ENCODE measurements around the gene KCNK10.
A peak's percentile ranks its signal among the peaks of the same experiment; 100 is the strongest.

KCNK10 gene

DNA sequence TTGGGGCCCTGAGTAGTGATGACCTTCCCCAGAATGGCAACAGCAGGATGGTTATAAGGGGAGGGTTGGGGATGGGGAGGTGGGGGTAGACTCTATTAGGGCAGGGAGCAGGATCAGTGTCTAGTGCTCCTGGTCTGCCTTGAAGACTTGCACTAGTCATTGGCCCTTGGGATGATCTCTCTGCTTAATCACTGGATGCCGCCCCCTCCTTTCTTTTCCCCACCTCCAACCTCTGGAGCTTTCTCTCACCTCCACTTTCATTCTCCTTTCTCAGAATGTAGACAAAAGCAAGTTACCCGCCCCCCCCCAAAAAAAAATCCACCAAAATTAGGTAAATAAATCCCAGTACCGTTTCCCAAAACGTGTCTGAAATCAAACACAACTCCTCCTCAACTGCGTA is 2.8 kb upstream of the KCNK10 start:
- Mint-ChIP-seq H3K27me3 (peaks cover 44% of the 10 kb centered on the region), H3K27ac (no peak overlapping the region), H3K4me1 (peaks cover 5% of the 10 kb centered on the region), H3K36me3 (no peaks in the 10 kb centered on the region), H3K9me3 (no peaks in the 10 kb centered on the region), H3K4me3 (no peak overlapping the region)

DNA sequence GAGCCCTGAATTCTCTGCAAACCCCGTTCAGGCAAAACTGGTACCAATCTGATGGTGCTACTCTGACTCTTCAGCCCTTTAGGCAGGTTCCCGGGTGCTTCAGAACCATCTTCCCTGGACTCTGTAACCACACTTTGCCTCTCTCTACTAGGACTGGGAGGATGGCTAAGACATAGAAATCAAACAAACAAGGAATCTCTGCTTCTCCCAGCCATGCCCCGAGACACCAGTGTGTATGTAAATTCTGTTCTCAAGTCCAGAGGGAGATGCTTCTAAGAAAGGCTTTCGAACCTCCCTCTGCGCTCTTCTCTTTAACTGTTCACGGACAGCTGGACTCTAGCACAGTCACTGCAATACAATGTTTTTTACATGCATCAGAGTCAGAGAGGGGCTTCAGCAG is 1.9 kb upstream of the KCNK10 start:
- no peaks in the 10 kb centered on the region for H3K9me3 Mint-ChIP-seq
- H3K27ac Mint-ChIP-seq, result no peak overlapping the region
- no peaks in the 10 kb centered on the region for H3K36me3 Mint-ChIP-seq
- peaks cover 5% of the 10 kb centered on the region for H3K4me1 Mint-ChIP-seq
- H3K27me3 Mint-ChIP-seq, result peaks cover 42% of the 10 kb centered on the region
- no peak overlapping the region for H3K4me3 Mint-ChIP-seq

DNA sequence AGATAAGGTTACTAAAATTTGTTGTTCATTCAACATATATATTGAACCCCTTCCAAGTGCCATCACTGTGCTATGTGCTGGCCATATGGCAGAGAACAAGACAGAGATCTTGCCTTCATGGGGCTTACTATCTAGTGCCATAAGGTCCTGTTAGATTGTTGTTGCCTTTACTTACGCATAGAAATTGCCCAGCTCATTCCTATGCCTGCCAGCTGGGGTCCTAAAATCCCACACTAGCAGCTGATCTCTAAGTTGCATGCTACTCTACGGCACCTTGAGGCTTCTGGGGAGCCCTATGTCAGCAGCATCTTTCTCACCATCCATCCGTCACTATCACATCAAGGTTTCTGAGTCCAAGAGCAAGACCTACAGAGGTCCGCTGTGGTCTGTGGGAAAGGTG is 1.4 kb upstream of the KCNK10 start:
- Mint-ChIP-seq H3K9me3 (no peaks in the 10 kb centered on the region), H3K36me3 (no peaks in the 10 kb centered on the region), H3K4me1 (peaks cover 5% of the 10 kb centered on the region), H3K4me3 (no peak overlapping the region), H3K27ac (no peak overlapping the region), H3K27me3 (peaks cover 38% of the 10 kb centered on the region)

DNA sequence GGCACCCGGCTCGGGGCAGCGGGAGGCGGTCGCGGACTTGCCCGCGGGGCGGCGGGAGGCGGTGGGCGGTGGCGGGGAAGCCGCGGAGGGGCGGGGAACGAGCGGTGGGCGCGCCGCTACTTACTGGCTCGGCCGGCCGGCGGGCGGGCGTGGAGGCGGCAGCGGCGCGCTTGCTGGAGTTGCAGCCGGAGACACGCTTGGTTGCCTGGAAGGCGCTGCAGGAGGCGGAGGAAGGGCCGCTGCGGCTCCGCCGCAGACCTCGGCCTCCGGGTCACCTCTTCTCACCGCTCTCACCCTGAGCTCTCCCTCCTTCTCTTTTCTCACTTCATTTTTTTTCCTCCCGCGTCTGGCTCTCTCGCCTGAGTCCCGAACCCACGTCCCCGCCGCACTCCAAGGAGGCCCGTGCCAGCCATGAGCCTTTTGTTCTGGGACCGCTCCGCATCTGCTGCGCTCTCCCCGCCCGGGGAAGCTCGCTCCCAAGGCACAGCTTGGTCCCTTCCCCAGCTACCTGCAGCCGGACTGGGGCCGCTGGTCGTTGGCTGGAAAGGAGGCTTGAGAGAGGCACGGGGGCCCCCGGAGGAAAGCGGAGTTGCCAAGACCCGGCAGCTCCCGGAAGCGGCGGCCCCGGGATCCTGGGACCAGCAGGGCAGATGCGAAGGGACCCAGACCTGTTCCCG is 592 bp upstream of the KCNK10 start:
- no peaks in the 10 kb centered on the region for H3K9me3 Mint-ChIP-seq
- H3K36me3 Mint-ChIP-seq, result no peaks in the 10 kb centered on the region
- peaks cover 5% of the 10 kb centered on the region for H3K4me1 Mint-ChIP-seq
- H3K4me3 Mint-ChIP-seq, result peak overlapping the region; percentile 62
- no peak overlapping the region for H3K27ac Mint-ChIP-seq
- peaks cover 38% of the 10 kb centered on the region for H3K27me3 Mint-ChIP-seq

DNA sequence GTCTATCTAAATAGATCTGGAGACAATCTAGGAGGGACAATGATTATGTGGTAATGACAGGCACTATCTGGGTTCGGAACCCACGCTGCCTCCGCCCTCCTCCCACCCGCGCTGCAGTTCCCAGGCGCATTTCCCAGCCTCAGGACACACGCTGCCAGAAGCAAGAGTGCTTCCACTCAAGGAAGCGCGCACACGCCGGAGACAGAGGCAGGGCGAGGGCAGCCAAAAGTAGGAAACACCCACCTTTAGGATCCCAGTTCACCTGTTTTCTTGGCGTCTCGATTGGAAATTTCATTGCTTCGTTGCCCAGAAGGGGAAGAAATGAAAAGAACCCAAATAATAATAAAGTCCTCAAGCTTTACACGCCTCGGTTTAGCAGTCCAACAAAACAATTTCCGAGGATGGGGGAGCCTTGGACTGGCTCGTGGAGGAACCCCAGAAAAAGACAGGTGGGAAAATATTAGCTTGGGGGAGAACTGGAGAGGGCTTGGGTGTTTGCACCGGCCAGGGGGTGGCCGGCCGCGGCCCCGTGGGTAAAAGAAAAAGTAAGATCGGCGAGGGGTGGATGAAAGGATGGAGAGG is 474 bp downstream of the KCNK10 start:
- Mint-ChIP-seq H3K36me3 (no peaks in the 10 kb centered on the region), H3K27me3 (peaks cover 32% of the 10 kb centered on the region), H3K4me1 (peaks cover 5% of the 10 kb centered on the region), H3K4me3 (no peak overlapping the region), H3K9me3 (no peaks in the 10 kb centered on the region), H3K27ac (no peak overlapping the region)

DNA sequence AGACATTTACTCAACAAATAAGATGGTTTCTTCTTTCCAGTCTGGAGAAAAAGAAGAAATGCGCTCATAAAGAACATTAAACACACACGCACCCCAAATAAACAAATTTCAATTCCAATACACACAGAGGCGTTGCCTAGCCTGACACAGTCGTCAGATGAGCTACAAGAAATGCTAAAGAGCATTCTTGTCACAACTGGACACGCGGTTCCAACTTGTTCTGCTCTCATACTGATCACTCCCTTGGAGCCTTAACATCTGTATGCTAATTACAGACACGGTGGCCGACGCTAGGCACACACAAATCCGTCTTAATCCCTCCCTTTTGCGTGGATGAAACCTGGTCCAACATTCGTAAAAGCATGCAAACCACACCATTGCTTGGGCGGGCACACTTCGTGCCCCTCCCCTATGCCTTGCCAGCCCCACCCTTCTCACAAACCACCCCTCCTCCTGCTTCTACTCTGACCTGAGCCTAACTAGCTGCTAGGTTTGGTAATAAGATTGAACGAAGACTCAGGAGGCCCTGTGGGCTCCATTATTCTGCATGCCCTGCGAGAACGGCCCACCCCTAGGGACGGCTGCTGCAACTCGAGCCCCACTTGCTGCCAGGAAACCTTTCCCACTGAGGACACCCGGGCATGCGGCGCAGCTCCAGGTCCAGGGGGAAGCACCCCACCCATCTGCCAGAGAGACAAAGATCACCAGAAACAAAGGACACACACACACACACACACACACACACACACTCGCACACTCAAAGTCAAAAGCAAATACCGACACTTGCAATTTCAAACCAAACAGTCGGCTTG is 1.2 kb downstream of the KCNK10 start:
- no peaks in the 10 kb centered on the region for H3K4me1 Mint-ChIP-seq
- peaks cover 25% of the 10 kb centered on the region for H3K27me3 Mint-ChIP-seq
- H3K9me3 Mint-ChIP-seq, result no peaks in the 10 kb centered on the region
- H3K4me3 Mint-ChIP-seq, result no peak overlapping the region
- H3K36me3 Mint-ChIP-seq, result no peaks in the 10 kb centered on the region
- H3K27ac Mint-ChIP-seq, result no peak overlapping the region

DNA sequence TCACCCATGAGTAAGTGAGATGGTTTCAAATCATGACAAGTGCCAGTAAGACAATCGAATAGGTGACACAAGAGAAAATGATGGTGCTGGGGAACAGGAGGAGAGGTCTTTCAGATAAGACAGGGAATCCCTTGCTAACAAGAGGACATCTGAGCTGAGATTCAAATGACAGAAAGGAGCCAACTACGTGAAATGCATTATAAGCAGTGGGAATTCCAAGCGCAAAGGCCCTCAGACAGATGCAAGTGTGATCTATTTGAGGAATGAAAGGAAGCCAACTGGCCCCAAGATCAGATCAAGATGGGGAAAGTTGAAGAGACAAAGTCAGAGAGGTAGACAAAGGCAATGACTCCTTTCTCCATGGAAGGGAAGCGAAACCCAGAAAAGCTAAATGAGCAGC is 4.7 kb downstream of the KCNK10 start:
- Mint-ChIP-seq H3K4me3 (no peak overlapping the region), H3K27me3 (peaks cover 9% of the 10 kb centered on the region), H3K9me3 (no peaks in the 10 kb centered on the region), H3K36me3 (no peaks in the 10 kb centered on the region), H3K27ac (no peak overlapping the region), H3K4me1 (no peaks in the 10 kb centered on the region)

DNA sequence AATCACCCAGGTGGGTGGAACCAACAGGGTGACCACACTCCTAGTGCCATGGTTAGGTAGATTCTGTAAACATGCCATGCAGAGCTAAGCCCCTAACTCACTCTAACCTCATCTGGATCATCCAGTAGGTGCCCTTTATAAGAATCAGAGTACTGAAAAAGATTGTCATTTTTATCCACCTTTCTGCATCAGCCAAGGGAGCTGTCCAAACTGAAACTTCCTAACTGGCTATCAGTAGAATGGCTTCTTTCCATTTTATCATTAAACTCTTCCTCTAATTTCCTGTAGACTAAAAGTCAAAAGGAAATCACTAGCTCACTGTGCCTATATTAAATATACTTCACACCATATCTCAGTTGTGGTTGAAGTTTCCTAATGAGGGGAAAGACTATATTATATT is 6.5 kb downstream of the KCNK10 start:
- Mint-ChIP-seq H3K27me3 (peaks cover 8% of the 10 kb centered on the region), H3K4me1 (no peaks in the 10 kb centered on the region), H3K4me3 (no peak overlapping the region), H3K27ac (no peak overlapping the region), H3K9me3 (no peaks in the 10 kb centered on the region), H3K36me3 (no peaks in the 10 kb centered on the region)

DNA sequence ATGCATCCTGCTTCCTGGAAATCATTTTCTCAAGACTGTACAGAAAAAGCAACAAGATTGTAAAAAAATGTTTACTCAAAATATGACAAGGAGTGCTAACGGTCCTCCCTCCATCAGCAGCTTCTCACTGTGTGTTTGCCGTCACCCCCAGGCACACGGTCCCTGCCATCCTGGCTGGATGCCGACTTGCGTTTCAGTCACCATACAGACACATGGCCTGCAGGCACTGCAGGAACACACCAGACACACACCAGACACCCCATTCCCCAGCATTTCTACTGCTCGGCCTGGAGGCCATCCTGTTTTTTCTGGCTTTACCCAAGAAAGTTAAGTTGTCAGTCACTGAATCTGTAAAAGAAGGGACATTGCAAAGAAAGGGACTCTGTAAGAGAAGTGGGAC is 10.8 kb downstream of the KCNK10 start:
- no peak overlapping the region for H3K27ac Mint-ChIP-seq
- peaks cover 4% of the 10 kb centered on the region for H3K27me3 Mint-ChIP-seq
- no peak overlapping the region for H3K4me3 Mint-ChIP-seq
- no peaks in the 10 kb centered on the region for H3K4me1 Mint-ChIP-seq
- no peaks in the 10 kb centered on the region for H3K36me3 Mint-ChIP-seq
- no peaks in the 10 kb centered on the region for H3K9me3 Mint-ChIP-seq

DNA sequence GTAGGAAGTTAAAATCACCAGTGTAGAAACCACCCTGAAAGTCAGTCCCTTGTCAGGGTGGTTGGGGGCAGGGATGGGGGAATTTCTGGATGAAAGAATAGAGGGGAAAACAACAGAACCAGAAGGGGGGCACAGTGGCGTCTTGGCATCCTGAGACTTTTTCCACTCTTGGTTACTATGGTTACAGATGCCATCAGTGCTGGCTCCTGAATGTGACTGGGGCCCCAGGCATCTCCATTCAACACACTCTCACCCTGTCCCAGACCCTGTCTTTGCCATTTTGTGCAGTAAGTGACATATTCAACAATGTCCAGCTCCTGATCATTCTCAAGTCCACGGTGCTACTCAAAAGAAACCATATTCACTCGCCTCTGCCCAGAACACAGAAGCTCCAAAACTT is 11.3 kb downstream of the KCNK10 start:
- Mint-ChIP-seq H3K9me3 (no peaks in the 10 kb centered on the region), H3K27ac (no peak overlapping the region), H3K27me3 (peaks cover 4% of the 10 kb centered on the region), H3K36me3 (no peaks in the 10 kb centered on the region), H3K4me3 (no peak overlapping the region), H3K4me1 (no peaks in the 10 kb centered on the region)

DNA sequence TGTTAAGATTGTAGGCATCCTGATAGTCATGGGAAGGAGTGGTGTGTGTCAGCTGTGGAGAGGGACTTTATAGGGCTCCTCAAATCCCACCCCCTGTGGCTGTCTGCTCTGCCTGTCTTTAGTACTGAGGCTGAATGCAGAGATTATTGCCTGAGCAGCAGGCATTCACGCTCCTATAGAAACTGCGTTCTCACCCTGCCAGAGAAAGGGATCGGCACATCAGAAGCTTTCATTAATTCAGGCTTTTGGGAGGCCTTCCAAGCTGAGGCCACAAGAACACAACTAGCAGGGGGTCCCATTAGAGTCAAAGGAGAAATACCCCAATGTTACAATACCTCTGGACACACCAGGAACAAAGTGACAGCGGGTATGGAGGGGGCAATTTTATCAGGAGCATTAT is 12.6 kb downstream of the KCNK10 start:
- no peak overlapping the region for H3K27ac Mint-ChIP-seq
- no peaks in the 10 kb centered on the region for H3K36me3 Mint-ChIP-seq
- H3K4me1 Mint-ChIP-seq, result no peaks in the 10 kb centered on the region
- peaks cover 4% of the 10 kb centered on the region for H3K27me3 Mint-ChIP-seq
- H3K9me3 Mint-ChIP-seq, result no peaks in the 10 kb centered on the region
- no peak overlapping the region for H3K4me3 Mint-ChIP-seq

DNA sequence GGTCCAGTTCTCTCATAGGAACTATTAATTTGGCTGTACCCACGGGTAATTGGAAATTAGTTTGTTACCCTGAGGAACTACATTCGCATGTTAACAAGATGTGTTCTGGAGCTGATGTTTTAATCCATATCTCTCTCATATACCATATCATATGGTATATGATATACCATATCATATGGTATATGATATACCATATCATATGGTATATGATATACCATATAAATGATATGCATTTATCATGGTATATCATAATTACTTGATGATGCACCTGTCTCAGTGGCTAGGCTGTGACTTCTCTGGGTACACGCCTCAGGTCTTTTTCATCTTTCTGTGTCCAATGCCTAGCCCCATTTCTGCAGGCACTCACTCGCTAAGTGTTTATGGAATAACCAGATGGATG is 13.0 kb downstream of the KCNK10 start:
- Mint-ChIP-seq H3K27ac (no peak overlapping the region), H3K27me3 (peaks cover 4% of the 10 kb centered on the region), H3K4me1 (no peaks in the 10 kb centered on the region)

DNA sequence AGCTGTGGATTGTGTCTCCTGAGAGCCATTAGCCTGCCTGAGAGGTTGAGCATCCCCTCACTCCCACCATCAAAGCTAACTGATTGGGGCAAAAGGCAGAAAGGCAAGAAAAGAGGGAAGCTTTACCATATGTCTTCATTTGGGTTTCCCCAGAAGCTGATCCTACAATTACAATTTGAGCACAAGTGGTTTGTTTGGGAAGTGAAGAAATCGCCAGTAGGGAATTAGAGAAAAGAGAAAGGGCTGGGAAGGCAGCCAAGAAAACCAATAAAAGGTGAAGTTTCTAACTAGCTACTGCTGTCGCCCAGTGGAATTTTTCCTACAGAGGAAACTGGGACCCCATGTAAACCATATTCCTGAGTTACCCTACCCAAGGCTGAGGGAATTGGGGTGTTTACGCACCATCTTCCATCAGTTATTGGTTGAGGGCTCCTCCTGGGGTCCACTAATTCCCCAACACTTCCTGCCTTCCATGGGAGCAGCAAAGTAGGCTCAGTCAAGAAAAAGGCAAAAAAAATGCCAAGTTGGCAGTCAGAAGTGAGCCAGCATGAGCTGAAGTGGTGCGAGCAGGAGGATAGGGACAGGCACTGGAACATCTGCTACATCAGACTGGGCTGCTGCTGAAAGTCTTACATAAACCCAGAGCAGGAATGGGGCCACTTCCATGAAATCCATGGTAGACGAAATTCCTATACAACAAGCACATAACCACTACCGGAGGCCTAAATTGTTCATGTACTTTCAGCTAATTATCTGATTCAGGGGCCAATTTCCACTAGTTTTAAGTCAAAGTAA is 17.3 kb downstream of the KCNK10 start:
- Mint-ChIP-seq H3K9me3 (no peaks in the 10 kb centered on the region), H3K36me3 (no peaks in the 10 kb centered on the region), H3K4me3 (no peak overlapping the region), H3K4me1 (no peaks in the 10 kb centered on the region), H3K27me3 (peaks cover 8% of the 10 kb centered on the region), H3K27ac (no peak overlapping the region)

More for the DNA sequence above, 13.0 kb downstream of the KCNK10 start:
- Mint-ChIP-seq H3K4me3 (no peak overlapping the region), H3K36me3 (no peaks in the 10 kb centered on the region), H3K9me3 (no peaks in the 10 kb centered on the region)

DNA sequence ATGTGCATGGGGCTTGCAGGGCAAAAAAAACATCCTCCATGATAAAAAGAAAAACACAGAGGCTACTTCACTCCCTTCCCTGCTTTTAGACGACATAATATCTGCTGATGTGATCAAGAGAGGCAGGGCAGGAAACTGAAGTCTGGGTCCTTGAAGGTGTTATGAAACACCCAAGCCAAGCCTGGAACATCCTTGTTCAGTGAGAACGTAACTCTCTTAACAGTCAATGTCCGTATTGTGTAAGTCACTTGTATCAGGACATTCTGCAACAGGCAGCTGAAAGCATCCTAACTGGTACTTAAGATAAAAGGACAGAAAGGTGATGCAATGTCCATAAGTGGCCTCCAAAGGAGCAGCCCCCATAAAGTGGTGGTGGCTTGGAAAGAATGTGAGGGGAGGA is 20.0 kb downstream of the KCNK10 start:
- Mint-ChIP-seq H3K27ac (no peak overlapping the region), H3K9me3 (no peaks in the 10 kb centered on the region), H3K4me3 (no peak overlapping the region), H3K4me1 (no peaks in the 10 kb centered on the region), H3K27me3 (peaks cover 20% of the 10 kb centered on the region), H3K36me3 (no peaks in the 10 kb centered on the region)

DNA sequence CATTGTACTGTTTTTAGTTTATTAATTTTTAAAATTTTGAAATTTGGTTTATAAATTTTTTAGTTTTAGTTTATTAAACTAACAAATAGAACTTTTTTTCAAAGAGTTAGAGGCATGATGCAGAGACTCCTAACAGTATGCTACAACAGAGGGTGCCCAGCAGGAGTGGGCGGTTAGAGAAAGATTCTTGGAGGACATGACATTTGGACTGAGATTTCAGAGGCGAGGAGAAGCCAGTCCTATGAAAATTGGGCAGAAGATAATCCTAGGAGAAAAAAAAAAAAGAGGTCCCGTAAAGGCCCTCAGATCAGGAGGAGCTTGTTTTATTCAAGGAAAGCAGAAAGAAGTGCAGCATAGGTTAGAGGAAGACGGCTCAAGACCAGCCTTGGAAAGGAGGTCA is 21.7 kb downstream of the KCNK10 start:
- no peak overlapping the region for H3K4me3 Mint-ChIP-seq
- H3K36me3 Mint-ChIP-seq, result no peaks in the 10 kb centered on the region
- H3K4me1 Mint-ChIP-seq, result no peaks in the 10 kb centered on the region
- no peak overlapping the region for H3K27ac Mint-ChIP-seq
- no peaks in the 10 kb centered on the region for H3K9me3 Mint-ChIP-seq
- H3K27me3 Mint-ChIP-seq, result peaks cover 21% of the 10 kb centered on the region

DNA sequence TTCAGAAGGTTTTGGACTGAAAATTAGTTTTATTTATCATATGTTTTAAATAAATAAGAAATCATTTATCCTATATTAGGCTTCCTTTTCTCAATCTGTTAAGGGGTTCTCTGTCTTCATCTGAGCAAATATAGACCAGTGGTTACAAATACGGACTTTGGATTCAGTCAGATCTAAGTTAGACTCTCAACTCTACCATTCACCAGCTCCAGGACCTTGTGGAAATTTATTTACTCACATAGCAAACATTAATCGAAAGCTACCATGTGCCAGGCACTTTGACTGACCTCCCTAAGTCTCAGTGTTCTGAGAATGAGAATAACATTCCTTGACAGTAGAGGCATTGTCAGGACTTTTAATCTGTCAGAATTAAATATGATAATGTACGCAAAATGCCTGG is 22.3 kb downstream of the KCNK10 start:
- no peaks in the 10 kb centered on the region for H3K4me1 Mint-ChIP-seq
- no peak overlapping the region for H3K27ac Mint-ChIP-seq
- no peaks in the 10 kb centered on the region for H3K36me3 Mint-ChIP-seq
- H3K4me3 Mint-ChIP-seq, result no peak overlapping the region
- H3K9me3 Mint-ChIP-seq, result no peaks in the 10 kb centered on the region
- H3K27me3 Mint-ChIP-seq, result peaks cover 22% of the 10 kb centered on the region
